B cell (primary cell): ENCODE measurements around the gene HESX1. TPM values are rescaled to one million over a fixed set of nuclear protein-coding genes. Genes with fewer than 3 reads are reported as not detected.

ENCODE experiments used
- ATAC-seq: fragments of 200-7000 bp; cut with Tn5 transposase; one replicate; pipeline ENCODE4 v1.10.0; 2021; ENCODE audit warnings: low read depth, mild to moderate bottlenecking, moderate number of reproducible peaks, moderate library complexity
- CTCF ChIA-PET: fragments of 350-600 bp; sonication (Branson Sonifier 250); formaldehyde crosslinking; loops from one replicate; lab custom pipeline; 2021; ENCODE audit warnings: antibody characterized with exemption, inconsistent platforms; lab: Charles Lee
- POLR2A ChIA-PET: fragments of 350-600 bp; sonication (Branson Sonifier 250); formaldehyde crosslinking; loops from one replicate; lab custom pipeline; 2021; ENCODE audit warnings: antibody characterized with exemption; lab: Charles Lee
- DNase-seq: peaks from one replicate; pipeline ENCODE4 v3.0.0; 2013
- H2AFZ ChIP-seq: 2 replicates; pipeline ENCODE4 v1.6.1; 2012; ENCODE audit warnings: mild to moderate bottlenecking, low read depth, low read length; ENCODE audit not compliant: insufficient read depth, poor library complexity, severe bottlenecking
- H3K27ac ChIP-seq, 2 donors: 1 replicate in 1 of 2; 2 replicates in 1 of 2; pipeline ENCODE4 v1.5.1; 2012 to 2013; ENCODE audit warnings: low read length in 2 of 2, mild to moderate bottlenecking in 2 of 2, moderate library complexity in 1 of 2
- H3K27me3 ChIP-seq, 4 experiments: fragments of 200-600 bp in 1 of 4; sonication (generic) in 1 of 4; replicated peaks in 1 of 4; 1 replicate in 2 of 4; 2 replicates in 2 of 4; pipeline versions ENCODE4 v1.6.1 to v1.7.0; 2013 to 2016; ENCODE audit warnings: low read length in 3 of 4, mild to moderate bottlenecking in 2 of 4, mixed read lengths in 1 of 4, moderate library complexity in 1 of 4; ENCODE audit not compliant: insufficient read depth in 4 of 4, control insufficient read depth in 3 of 4; ENCODE audit errors: control extremely low read depth in 1 of 4
- H3K36me3 ChIP-seq, 2 experiments: replicated peaks in 1 of 2; 1 replicate in 1 of 2; 2 replicates in 1 of 2; pipeline versions ENCODE4 v1.6.1 to v1.7.1; 2013; ENCODE audit warnings: low read length in 1 of 2; ENCODE audit not compliant: insufficient read depth in 2 of 2, control insufficient read depth in 1 of 2; ENCODE audit errors: control extremely low read depth in 1 of 2, extremely low read depth in 1 of 2
- H3K4me1 ChIP-seq, 2 donors: fragments of 200-600 bp in 1 of 2; sonication (generic) in 1 of 2; 1 replicate in 1 of 2; 2 replicates in 1 of 2; pipeline versions ENCODE4 v1.5.1 to v1.6.1; 2013 to 2017; ENCODE audit warnings: low read length in 2 of 2; ENCODE audit not compliant: control insufficient read depth in 2 of 2, insufficient read depth in 2 of 2
- H3K4me2 ChIP-seq: replicated peaks from 2 replicates; pipeline ENCODE3; 2012; ENCODE audit warnings: mild to moderate bottlenecking, low read depth, low read length; ENCODE audit not compliant: poor library complexity, severe bottlenecking
- H3K4me3 ChIP-seq, 5 experiments: fragments of 200-600 bp in 1 of 5; sonication (generic) in 1 of 5; 1 replicate in 3 of 5; 2 replicates in 2 of 5; pipeline versions ENCODE4 v1.5.1 to v1.7.0; 2011 to 2016; ENCODE audit warnings: low read length in 4 of 5, mild to moderate bottlenecking in 4 of 5, low read depth in 2 of 5, control low read depth in 1 of 5, moderate library complexity in 1 of 5; ENCODE audit not compliant: insufficient read depth in 1 of 5; ENCODE audit errors: control extremely low read depth in 1 of 5, extremely low read depth in 1 of 5
- H3K79me2 ChIP-seq: fragments of 200-600 bp; sonication (generic); one replicate; pipeline ENCODE4 v1.6.0; 2016; ENCODE audit warnings: low read length; ENCODE audit not compliant: control insufficient read depth, insufficient read depth
- H3K9ac ChIP-seq: fragments of 200-600 bp; sonication (generic); 2 replicates; pipeline ENCODE4 v1.6.1; 2017; ENCODE audit warnings: mild to moderate bottlenecking, low read length, moderate library complexity
- H3K9me3 ChIP-seq, 3 donors: one replicate each; pipeline versions ENCODE4 v1.6.1 to v1.7.1; 2013; ENCODE audit warnings: low read length in 2 of 3; ENCODE audit not compliant: control insufficient read depth in 2 of 3, insufficient read depth in 1 of 3; ENCODE audit errors: control extremely low read depth in 1 of 3
- H4K20me1 ChIP-seq: 2 replicates; pipeline ENCODE4 v1.6.0; 2012; ENCODE audit warnings: mild to moderate bottlenecking, low read length; ENCODE audit not compliant: insufficient read depth, control insufficient read depth, poor library complexity, severe bottlenecking
- H3K27ac Mint-ChIP-seq: one replicate; pipeline ENCODE4 v1.8.0; 2021; ENCODE audit warnings: mixed read lengths
- H3K27me3 Mint-ChIP-seq: one replicate; pipeline ENCODE4 v1.8.0; 2021; ENCODE audit warnings: mixed read lengths
- H3K4me1 Mint-ChIP-seq: one replicate; pipeline ENCODE4 v1.8.0; 2021; ENCODE audit warnings: mixed read lengths
- H3K4me3 Mint-ChIP-seq: one replicate; pipeline ENCODE4 v1.8.0; 2021; ENCODE audit warnings: mixed read lengths
- H3K9me3 Mint-ChIP-seq: one replicate; pipeline ENCODE4 v1.8.0; 2022; ENCODE audit warnings: mixed read lengths; ENCODE audit not compliant: insufficient read depth
- CTCF ChIP-seq: fragments of 200-600 bp; IDR thresholded peaks from one replicate; pipeline ENCODE4 v1.8.0; 2022; ENCODE audit warnings: antibody characterized with exemption, mild to moderate bottlenecking
- EZH2 ChIP-seq: IDR thresholded peaks from 2 replicates; pipeline ENCODE4 v1.6.1; 2012; ENCODE audit warnings: borderline replicate concordance, low read depth, mild to moderate bottlenecking, moderate library complexity, low read length; ENCODE audit not compliant: insufficient read depth, poor library complexity, severe bottlenecking
- WGBS: methylation state at CpG from one replicate; pipeline ENCODE4 v1.1.5; 2013; ENCODE audit warnings: missing lambda C conversion rate; ENCODE audit not compliant: insufficient coverage; 5-methylcytosine and 5-hydroxymethylcytosine counted together
- intact Hi-C: fragments of 100-400 bp; cut with micrococcal nuclease; formaldehyde crosslinking; loops from one replicate; pipeline ENCODE4 v1.10.0; 2022
- polyA plus RNA-seq: library from polyadenylated mRNA; depleted of rRNA; stranded (reverse); fragments of >200 nt; gene quantifications from 2 replicates; pipeline ENCODE4 v1.2.3, GENCODE V29; 2012
- total RNA-seq, 2 donors: library from RNA; stranded (reverse); fragments of 120-200 nt in 1 of 2; gene quantifications; 1 replicate in 1 of 2; 2 replicates in 1 of 2; pipeline versions ENCODE4 v1.2.3 to v1.2.4, GENCODE V29; 2013 to 2022

The HESX1 gene
- total and polyA plus RNA-seq, 2 donors (not counting 1 experiment from before 2014, with no cell fraction given): 0.39 to 2.1 TPM

DNA sequence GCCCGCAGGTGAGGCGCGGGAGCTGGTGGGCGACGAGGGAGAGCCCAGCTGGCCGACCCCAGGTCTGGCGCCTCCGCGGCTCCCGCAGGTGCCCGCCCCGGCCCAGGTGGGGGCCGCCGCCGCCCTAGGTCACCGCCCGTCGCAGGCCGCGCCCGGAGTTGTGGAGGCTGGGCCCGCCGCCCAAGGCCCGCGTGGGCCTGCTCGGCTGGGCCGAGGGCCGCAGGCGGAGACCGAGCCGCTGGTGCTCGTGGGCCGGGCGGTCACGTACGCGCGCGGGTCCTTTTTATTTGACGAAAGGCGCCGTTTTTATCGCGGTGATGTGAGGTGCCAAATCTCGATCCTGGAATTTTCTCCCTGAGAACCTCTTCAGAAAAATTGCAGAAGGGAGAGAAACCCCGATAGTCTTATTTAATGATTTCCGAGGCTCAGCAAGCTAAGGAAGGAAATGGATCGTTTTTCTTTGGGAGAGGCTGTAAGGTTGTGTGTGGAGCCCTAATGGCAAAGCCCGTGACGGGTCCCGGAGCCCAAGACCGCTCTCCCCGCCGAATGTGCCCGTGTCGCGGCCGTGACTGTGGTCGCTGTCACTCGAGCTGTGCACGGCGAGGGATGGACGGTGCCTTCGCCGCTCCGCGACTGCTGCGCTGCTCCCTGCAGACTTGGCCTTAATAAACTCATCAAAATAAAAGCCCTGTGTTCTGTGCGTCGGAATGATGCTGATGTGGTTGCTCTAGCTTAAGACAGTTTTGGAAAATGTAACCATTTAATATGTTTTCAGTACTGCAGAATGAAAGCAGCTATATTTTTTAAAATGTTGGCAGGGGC, 28.4 kb upstream of the HESX1 start:
- peaks cover 59% of the 10 kb centered on the region for H3K79me2 ChIP-seq
- TF ChIP-seq CTCF (no peak), EZH2 (no peak)
- peaks cover 42% of the 10 kb centered on the region for H3K4me1 Mint-ChIP-seq

More for the DNA sequence above, 28.4 kb upstream of the HESX1 start:
- intact Hi-C loops: loop anchor here (1.0 to 10.0 kb wide), 8 partner anchors 58 to 546 kb away; partner anchors contain the start of genes ARF4, ARHGEF3, DENND6A and SLMAP
- H2AFZ ChIP-seq: peak overlapping the region; percentile 94
- no peaks in the 10 kb centered on the region for H3K9me3 ChIP-seq
- peak overlapping the region; percentile 90 for H3K27ac Mint-ChIP-seq
- peak; percentile 46 for ATAC-seq
- peaks cover 19 to 25% of the 10 kb centered on the region in 2 donors for H3K4me1 ChIP-seq
- H3K27me3 ChIP-seq: no peaks in the 10 kb centered on the region
- peak overlapping the region; percentile 65 to 91 (median 69) for H3K4me3 ChIP-seq
- ChIA-PET CTCF (interaction anchor here (0.6 to 1.5 kb wide), 9 partner anchors 8 to 949 kb away, joined by 3 to 4 read pairs (median 3); no protein-coding TSS in a partner anchor), POLR2A (no interaction called here)
- under 1% methylated on average over 56 of the region's 70 CpGs for WGBS
- H3K4me3 Mint-ChIP-seq: peak overlapping the region; percentile 94
- H3K4me2 ChIP-seq: peak overlapping the region; percentile 96
- no peaks in the 10 kb centered on the region for H3K9me3 Mint-ChIP-seq
- no peaks in the 10 kb centered on the region for H3K27me3 Mint-ChIP-seq
- peaks cover 0 to 2% of the 10 kb centered on the region in 2 experiments for H3K36me3 ChIP-seq
- H3K27ac ChIP-seq: peak overlapping the region; percentile 55 to 79
- DNase-seq: peak; percentile 62
- peak overlapping the region; percentile 92 for H3K9ac ChIP-seq
- H4K20me1 ChIP-seq: no peaks in the 10 kb centered on the region
